ENCODE measurements around the gene RMRP.

Gene RMRP

DNA sequence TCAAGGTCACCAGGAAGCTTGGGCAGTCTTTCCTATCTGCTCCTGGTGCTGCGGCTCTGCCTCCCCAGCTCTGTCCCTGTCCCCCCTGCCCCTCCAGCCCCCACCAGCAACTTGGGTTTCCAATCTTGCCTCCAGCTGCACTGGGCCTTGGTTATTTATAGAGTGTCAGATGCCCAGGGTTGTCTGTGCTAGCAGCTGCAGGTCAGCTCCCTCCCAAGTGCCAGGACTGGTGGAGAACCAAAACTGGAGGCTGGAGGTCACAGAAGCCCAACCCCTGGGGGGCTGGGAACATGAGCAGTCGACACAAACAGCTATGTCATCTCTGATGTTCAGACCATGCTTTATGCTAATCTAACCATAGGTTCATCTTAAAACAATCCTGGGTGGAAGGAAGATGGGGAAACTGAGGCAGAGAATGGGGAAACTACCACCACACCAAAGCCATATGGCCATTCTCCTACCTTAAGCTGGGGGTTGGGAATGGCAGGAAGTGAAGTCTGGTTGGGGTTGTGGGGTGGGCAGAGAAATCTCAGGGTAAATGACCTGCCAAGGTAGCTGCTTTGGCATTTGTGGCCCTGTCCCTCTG lies 30.2 kb upstream of the RMRP start:
- in situ Hi-C loops (cut with MboI; ENCODE audit: low sequenced_read_pairs): no loop called here

GRCh38 chr9:35687306-35687705 lies 29.5 kb upstream of the RMRP start:
- in situ Hi-C loops (cut with MboI; ENCODE audit: low sequenced_read_pairs): no loop called here

DNA sequence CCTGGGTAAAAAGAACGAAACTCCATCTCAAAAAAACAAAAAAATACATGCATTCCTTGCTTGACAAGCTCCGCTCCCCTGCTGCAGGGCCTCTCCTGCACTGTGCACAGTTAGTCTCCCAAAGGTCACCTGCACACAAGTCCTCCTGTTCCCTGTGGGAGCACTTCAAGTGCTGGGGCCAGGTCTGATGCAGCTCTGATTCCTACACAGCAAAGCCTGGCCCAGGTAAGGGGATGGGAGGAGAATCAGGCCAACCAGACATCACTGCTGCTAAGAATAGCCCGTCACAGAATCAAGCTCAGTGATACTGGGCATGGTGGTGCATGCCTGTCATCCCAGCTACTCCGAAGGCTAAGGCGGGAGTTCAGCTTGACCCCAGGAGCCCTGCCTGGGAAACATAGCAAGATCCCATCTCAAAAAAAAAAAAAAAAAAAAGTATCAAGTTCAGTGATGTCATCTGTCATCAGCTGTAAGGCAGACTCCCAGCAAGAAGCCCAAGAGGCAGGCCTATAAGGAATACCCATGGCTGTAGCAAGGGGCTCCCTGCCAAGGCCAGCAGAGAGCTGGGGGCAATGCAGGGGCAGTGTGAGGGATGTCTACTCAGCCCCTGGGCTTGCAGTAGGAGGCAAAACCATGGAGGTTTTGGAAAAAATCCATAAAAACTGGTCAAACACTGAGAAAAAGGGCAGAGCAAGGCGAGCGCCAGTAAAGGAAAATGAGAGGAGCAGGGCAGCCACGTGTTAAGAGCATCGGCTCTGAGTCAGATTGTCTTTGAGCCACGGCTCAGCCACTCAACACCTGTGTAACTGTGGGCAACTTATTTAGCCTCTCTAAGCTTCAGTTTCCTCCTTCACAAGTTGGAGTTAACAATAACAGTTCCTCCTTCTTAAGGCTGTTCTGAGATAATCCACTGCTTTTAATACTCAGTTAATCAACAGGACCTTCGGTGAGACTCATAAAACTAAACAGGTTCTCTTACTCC lies 28.7 kb upstream of the RMRP start:
- in situ Hi-C loops (cut with MboI; ENCODE audit: low sequenced_read_pairs): no loop called here

- in situ Hi-C loops (cut with MboI; ENCODE audit: low sequenced_read_pairs): no loop called here
These were observed 27.7 kb upstream of the RMRP start for GRCh38 chr9:35685506-35685905.

DNA sequence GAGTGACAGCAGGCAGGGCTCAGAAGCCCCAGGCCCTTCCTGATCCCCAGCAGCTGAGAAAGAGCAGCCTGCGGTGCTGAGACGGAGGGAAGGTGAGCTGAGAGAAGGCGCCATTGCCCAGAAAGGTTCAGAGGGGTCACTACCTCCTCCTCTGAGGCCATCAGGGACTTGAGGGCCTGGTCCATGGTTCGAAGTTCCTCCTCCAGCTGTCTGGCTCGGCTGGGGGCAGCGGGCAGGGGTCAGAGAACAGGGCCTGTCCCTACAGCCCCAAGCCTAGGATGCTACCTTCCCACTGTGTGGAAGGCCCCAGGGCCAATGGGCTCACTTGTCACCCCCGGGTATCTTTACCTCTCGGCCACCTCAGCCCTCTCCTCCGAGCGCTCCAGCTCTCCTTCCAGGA lies 27.1 kb upstream of the RMRP start:
- in situ Hi-C loops (cut with MboI; ENCODE audit: low sequenced_read_pairs): no loop called here

DNA sequence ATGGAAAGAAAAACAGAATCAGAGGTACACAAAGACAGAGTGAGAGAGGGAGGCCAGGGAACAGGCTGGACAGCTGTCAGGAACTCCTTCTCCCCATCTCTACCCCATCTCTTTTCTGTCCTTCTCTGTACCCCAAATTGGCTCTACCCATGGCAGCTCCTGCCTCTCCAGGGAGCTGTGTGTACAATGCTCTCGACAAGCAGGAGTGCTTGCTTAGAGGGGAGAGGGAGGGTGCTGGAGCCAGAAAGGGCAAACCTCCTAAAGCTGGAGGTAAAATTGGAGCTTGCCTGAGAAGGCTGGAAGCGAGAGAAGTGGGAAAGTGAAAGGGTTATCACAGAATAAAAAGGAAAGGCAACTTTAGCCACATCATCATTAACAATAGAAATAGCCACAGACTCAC lies 25.5 kb upstream of the RMRP start:
- in situ Hi-C loops (cut with MboI; ENCODE audit: low sequenced_read_pairs): no loop called here

DNA sequence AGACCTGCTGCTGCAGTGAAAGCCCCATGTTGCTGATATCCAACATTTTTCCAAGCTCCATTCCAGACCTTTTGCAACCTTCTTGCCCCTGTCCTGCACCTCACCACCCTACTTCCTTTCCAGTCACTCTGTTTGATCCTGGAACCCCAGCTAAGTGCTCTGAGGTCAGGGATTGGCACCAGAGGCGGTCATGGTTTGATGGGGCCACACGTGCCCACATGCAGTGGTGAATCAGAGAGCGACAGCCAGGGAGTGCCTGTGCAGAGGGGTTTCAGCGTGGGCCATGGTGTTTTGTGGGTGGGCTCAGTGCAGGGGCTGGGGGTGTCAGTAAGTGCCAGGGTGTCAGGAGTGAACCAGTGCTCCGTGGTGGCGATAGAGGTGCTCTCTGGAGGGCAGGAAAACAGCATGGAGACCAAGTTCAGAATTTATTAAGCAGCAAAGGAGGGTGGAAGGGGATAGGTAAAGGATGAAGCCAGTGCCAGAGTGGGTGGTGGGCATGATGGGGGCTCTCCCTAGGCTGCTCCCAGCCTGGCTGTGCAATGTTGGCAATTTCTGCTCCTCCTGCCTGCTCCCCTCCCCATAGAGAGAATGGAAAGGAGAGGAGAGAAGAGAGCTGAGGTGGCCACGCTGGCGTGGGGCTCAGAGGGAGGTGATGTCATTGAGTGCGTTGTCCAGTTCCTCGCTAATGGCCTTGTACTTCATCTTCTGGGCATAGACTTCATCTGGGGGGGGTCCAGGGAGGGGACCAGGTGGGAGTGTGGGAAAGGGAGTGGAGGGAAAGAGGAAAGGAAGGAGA lies 24.9 kb upstream of the RMRP start:
- in situ Hi-C loops (cut with MboI; ENCODE audit: low sequenced_read_pairs): no loop called here

DNA sequence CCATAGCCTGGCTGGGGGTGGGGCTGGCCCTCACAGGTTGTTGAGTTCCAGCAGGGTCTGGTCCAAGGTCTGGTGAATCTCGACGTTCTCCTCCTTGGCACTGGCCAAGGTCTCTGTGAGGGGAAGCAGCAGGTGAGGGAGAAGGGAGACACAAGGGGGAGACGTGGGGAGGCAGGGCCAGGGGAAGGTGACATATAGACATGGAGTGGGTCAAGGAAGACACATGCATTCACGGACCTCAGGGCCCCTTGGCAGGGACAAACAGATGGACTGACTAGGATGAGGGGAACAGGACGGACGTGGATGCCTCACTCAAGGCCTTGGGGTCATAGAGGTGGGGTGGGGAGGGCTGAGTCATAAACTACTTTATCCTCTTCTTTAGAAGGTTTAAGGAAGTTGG lies 24.2 kb upstream of the RMRP start:
- in situ Hi-C loops (cut with MboI; ENCODE audit: low sequenced_read_pairs): no loop called here

GRCh38 chr9:35681341-35682002 lies 23.7 kb upstream of the RMRP start:
- in situ Hi-C loops (cut with MboI; ENCODE audit: low sequenced_read_pairs): no loop called here

GRCh38 chr9:35680331-35681105 lies 22.7 kb upstream of the RMRP start:
- in situ Hi-C loops (cut with MboI; ENCODE audit: low sequenced_read_pairs): no loop called here

DNA sequence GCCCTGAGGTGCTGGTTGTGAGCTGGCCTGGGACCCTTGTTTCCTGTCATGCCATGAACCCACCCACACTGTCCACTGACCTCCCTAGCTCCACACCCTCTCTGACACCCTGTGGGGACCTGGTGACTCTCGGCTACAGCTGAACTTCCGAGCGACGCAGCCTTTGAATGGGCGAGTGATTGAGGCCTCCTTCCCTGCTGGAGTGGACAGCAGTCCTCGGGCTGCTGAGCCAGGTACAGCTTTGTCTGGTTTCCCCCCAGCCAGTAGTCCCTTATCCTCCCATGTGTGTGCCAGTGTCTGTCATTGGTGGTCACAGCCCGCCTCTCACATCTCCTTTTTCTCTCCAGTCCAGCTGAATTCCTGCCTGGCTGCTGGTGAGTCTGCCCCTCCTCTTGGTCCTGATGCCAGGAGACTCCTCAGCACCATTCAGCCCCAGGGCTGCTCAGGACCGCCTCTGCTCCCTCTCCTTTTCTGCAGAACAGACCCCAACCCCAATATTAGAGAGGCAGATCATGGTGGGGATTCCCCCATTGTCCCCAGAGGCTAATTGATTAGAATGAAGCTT lies 22.0 kb upstream of the RMRP start:
- in situ Hi-C loops (cut with MboI; ENCODE audit: low sequenced_read_pairs): no loop called here

DNA sequence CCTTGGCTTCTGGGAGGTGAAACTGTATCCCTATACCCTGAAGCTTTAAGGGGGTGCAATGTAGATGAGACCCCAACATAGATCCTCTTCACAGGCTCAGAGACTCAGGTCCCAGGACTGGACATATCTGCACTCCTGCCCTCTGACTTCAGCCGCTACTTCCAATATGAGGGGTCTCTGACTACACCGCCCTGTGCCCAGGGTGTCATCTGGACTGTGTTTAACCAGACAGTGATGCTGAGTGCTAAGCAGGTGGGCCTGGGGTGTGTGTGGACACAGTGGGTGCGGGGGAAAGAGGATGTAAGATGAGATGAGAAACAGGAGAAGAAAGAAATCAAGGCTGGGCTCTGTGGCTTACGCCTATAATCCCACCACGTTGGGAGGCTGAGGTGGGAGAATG lies 21.3 kb upstream of the RMRP start:
- in situ Hi-C loops (cut with MboI; ENCODE audit: low sequenced_read_pairs): no loop called here

- in situ Hi-C loops (cut with MboI; ENCODE audit: low sequenced_read_pairs): no loop called here
These were observed 18.0 kb upstream of the RMRP start for GRCh38 chr9:35675732-35676392.

- in situ Hi-C loops (cut with MboI; ENCODE audit: low sequenced_read_pairs): no loop called here
These were observed 17.4 kb upstream of the RMRP start for GRCh38 chr9:35675204-35675603.

DNA sequence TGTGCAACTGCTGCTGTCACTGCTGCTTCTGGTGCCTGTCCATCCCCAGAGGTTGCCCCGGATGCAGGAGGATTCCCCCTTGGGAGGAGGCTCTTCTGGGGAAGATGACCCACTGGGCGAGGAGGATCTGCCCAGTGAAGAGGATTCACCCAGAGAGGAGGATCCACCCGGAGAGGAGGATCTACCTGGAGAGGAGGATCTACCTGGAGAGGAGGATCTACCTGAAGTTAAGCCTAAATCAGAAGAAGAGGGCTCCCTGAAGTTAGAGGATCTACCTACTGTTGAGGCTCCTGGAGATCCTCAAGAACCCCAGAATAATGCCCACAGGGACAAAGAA lies 16.2 kb upstream of the RMRP start:
- in situ Hi-C loops (cut with MboI; ENCODE audit: low sequenced_read_pairs): no loop called here

DNA sequence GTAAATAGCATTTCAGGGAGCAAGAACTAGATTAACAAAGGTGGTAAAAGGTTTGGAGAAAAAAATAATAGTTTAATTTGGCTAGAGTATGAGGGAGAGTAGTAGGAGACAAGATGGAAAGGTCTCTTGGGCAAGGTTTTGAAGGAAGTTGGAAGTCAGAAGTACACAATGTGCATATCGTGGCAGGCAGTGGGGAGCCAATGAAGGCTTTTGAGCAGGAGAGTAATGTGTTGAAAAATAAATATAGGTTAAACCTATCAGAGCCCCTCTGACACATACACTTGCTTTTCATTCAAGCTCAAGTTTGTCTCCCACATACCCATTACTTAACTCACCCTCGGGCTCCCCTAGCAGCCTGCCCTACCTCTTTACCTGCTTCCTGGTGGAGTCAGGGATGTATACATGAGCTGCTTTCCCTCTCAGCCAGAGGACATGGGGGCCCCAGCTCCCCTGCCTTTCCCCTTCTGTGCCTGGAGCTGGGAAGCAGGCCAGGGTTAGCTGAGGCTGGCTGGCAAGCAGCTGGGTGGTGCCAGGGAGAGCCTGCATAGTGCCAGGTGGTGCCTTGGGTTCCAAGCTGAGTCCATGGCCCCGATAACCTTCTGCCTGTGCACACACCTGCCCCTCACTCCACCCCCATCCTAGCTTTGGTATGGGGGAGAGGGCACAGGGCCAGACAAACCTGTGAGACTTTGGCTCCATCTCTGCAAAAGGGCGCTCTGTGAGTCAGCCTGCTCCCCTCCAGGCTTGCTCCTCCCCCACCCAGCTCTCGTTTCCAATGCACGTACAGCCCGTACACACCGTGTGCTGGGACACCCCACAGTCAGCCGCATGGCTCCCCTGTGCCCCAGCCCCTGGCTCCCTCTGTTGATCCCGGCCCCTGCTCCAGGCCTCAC lies 15.6 kb upstream of the RMRP start, which contains the start of gene CA9:
TSS of gene CA9 (plus strand) at position 797 of the 893 bp plus-strand sequence. CDS start at position 829, 32 bp downstream.
- in situ Hi-C loops (cut with MboI; ENCODE audit: low sequenced_read_pairs): no loop called here

DNA sequence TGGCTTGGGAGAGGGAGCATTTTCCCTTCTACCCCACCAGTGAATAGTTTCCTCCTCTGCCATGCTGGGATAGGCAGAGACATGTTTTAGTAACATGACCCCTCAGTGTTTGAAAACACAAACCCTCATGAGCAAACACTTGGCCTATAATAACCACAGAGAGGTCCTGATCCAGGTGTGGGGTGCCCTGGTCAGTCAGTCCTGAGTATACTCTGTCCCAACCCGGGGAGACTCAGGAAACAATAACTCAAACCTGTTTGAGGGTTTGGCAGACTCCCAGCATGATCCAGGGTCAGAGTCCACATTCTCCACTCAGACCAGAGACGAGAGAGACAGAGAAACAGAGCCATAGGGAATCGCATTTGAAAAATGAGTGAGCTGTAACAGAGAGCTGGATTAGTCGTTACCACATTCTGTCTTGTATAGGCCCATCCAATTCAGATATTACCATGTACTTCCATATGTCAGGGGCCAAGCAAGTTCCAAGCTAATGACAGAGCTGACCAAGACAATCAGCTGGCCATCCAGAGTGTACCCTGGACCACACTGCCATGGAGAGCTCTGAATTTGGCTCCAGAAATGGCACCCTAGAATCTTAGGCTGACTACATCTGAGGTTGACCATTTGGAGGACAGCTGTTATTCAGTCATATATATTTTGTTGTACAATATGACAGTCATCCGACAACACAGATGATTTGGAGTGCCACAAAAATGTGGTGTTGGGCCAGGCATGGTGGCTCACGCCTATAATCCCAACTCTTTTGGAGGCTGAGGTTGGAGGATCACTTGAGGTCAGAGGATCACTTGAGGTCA lies 11.7 kb upstream of the RMRP start:
- in situ Hi-C loops (cut with MboI; ENCODE audit: low sequenced_read_pairs): no loop called here

DNA sequence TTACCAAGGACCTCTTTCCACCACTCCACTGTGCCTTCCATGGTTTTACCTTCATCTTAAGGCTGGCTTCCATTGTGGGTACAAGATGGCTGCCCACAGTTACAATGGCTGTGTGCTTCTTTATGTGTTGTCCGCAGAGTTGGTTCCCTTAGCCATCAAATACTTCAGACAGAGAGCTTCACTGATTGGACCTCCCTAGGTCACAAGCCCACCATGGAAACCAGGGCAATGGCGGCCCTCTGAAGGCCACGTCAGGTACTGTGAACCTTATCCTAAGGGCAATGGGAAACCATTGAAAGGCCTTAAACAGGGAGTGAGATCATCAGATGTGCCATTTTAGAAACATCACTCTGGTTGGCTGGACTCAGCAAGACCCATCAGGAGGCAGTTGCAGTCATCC lies 10.1 kb upstream of the RMRP start:
- in situ Hi-C loops (cut with MboI; ENCODE audit: low sequenced_read_pairs): no loop called here
